AG09309 (cell line): ENCODE measurements around the gene APCDD1L.

ENCODE experiments used
- DNase-seq: peaks from one replicate; pipeline ENCODE4 v3.0.0-alpha.2; 2010; ENCODE audit warnings: low read depth
- H3K4me3 ChIP-seq: 2 replicates; pipeline ENCODE4 v1.5.1; 2011; ENCODE audit warnings: mild to moderate bottlenecking, low read depth, low read length, moderate library complexity; ENCODE audit not compliant: control insufficient read depth
- CTCF ChIP-seq: IDR thresholded peaks from 2 replicates; pipeline ENCODE4 v1.5.1; 2011; ENCODE audit warnings: mild to moderate bottlenecking, low read depth, low read length, inconsistent platforms; ENCODE audit not compliant: insufficient read depth, control insufficient read depth; ENCODE audit errors: missing control alignments

The APCDD1L gene

GRCh38 chr20:58459058-58459750, 56.0 kb downstream of the APCDD1L start:
- TF ChIP-seq CTCF = no peak
- no peak overlapping the region for H3K4me3 ChIP-seq
- no peak for DNase-seq

- TF ChIP-seq CTCF = no peak
- no peak overlapping the region for H3K4me3 ChIP-seq
- DNase-seq = no peak
These were observed 56.7 kb downstream of the APCDD1L start for GRCh38 chr20:58458342-58459057.

- TF ChIP-seq CTCF = no peak
- DNase-seq = no peak
These were observed 58.0 kb downstream of the APCDD1L start for GRCh38 chr20:58457083-58457695.

GRCh38 chr20:58454460-58454859, 60.7 kb downstream of the APCDD1L start:
- H3K4me3 ChIP-seq = no peak overlapping the region
- DNase-seq = no peak
- TF ChIP-seq CTCF = no peak

More at GRCh38 chr20:58457083-58457695, 58.0 kb downstream of the APCDD1L start:
- H3K4me3 ChIP-seq = no peak overlapping the region

GRCh38 chr20:58453391-58453790, 61.8 kb downstream of the APCDD1L start:
- no peak for DNase-seq
- TF ChIP-seq CTCF = no peak
- no peak overlapping the region for H3K4me3 ChIP-seq

GRCh38 chr20:58452667-58453255, 62.4 kb downstream of the APCDD1L start:
- TF ChIP-seq CTCF = no peak
- DNase-seq = no peak
- no peak overlapping the region for H3K4me3 ChIP-seq
